ENCODE results near the gene KRTAP22-1. TPM values are rescaled to one million over a fixed set of nuclear protein-coding genes. Genes with fewer than 3 reads are reported as not detected.

Gene KRTAP22-1
- total RNA-seq, 1 donor from 2014 or later, result not detected

GRCh38 chr21:30563630-30564029 is 37.3 kb upstream of the KRTAP22-1 start:
- no peak for DNase-seq (ENCODE audit: low read depth)
- H3K36me3 ChIP-seq (ENCODE audit: control insufficient read depth, insufficient read depth, low read length), result no peaks in the 10 kb centered on the region
- no peak for FAIRE-seq
- TF ChIP-seq CTCF (IDR thresholded peaks at IDR 0.05; ENCODE audit: insufficient read depth, low read length, severe bottlenecking), result no peak
- H3K27me3 ChIP-seq (ENCODE audit: control insufficient read depth, insufficient read depth, low read length), result no peaks in the 10 kb centered on the region
- no peak overlapping the region for H3K4me3 ChIP-seq (ENCODE audit: low read depth, low read length)

- H3K27me3 ChIP-seq (ENCODE audit: control insufficient read depth, insufficient read depth, low read length), result no peaks in the 10 kb centered on the region
- H3K4me3 ChIP-seq (ENCODE audit: low read depth, low read length), result no peak overlapping the region
- no peak for TF ChIP-seq CTCF (IDR thresholded peaks at IDR 0.05; ENCODE audit: insufficient read depth, low read length, severe bottlenecking)
- H3K36me3 ChIP-seq (ENCODE audit: control insufficient read depth, insufficient read depth, low read length), result no peaks in the 10 kb centered on the region
- FAIRE-seq (no peak), DNase-seq (ENCODE audit: low read depth) (no peak)
These were observed 33.3 kb upstream of the KRTAP22-1 start for GRCh38 chr21:30567617-30568016.

DNA sequence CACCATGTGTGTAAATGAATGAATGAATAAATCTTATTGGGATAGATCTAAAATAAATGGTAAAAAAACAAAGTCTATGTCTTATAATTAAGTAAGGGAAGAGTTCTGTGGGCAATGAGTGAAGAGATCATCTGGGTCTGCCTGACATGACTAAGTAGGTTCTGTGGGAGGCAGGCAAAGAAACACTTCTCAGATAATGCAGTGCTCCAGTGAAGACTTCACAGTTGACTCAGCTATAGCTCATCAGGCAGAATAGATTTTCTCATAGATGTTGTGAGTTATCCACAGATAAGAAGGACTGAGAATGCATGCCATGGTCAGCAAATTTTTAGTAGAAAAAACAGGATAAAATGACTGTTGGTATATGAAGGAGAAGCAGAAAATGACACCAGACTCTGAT is 23.1 kb upstream of the KRTAP22-1 start:
- FAIRE-seq (no peak), DNase-seq (ENCODE audit: low read depth) (no peak)
- H3K4me3 ChIP-seq (ENCODE audit: low read depth, low read length), result no peak overlapping the region
- H3K36me3 ChIP-seq (ENCODE audit: control insufficient read depth, insufficient read depth, low read length), result no peaks in the 10 kb centered on the region
- no peaks in the 10 kb centered on the region for H3K27me3 ChIP-seq (ENCODE audit: control insufficient read depth, insufficient read depth, low read length)
- TF ChIP-seq CTCF (IDR thresholded peaks at IDR 0.05; ENCODE audit: insufficient read depth, low read length, severe bottlenecking), result no peak

DNA sequence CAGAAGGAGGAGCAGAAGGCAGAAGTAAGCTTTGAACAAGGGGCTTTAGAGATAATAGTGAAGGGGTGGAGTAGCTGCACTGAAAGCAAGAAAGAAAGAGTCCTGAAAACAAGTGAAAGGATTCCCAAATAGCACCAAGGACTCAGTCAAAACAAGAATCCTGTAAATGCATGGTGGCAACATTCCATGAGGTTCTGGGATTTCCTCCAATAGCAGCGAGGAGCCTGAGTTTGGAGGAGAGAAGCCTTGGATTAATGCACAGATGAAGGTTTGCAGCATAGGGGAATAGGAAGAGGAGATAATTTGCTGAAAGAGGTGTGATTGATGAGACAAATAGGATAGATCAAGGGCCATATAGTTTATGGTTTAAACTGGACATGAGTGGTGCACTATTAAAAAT is 21.5 kb upstream of the KRTAP22-1 start:
- Histone ChIP-seq H3K27me3 (ENCODE audit: control insufficient read depth, insufficient read depth, low read length) (no peaks in the 10 kb centered on the region), H3K4me3 (ENCODE audit: low read depth, low read length) (no peak overlapping the region), H3K36me3 (ENCODE audit: control insufficient read depth, insufficient read depth, low read length) (no peaks in the 10 kb centered on the region)
- no peak for TF ChIP-seq CTCF (IDR thresholded peaks at IDR 0.05; ENCODE audit: insufficient read depth, low read length, severe bottlenecking)
- DNase-seq (ENCODE audit: low read depth), result no peak
- FAIRE-seq, result no peak

DNA sequence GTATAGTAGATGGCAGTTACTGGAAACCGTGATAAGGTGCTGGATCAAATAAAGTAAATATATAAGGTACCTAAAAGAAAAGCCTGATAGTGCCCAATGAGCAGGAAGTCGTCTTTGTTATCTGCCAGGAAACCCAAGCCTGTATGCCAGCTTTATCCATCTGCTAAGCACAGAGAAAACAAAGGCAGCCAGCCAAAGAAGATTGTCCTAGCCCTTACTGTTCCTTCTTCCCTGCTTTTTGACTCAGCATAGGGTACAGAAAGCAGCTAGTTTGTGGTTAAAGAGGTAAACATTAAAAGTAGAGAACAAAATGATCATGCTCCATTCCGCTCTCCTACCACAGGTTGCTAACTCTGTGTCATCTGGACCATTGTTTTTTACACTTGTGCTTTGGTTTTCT is 20.8 kb upstream of the KRTAP22-1 start:
- TF ChIP-seq CTCF (IDR thresholded peaks at IDR 0.05; ENCODE audit: insufficient read depth, low read length, severe bottlenecking), result no peak
- H3K4me3 ChIP-seq (ENCODE audit: low read depth, low read length), result no peak overlapping the region
- no peaks in the 10 kb centered on the region for H3K36me3 ChIP-seq (ENCODE audit: control insufficient read depth, insufficient read depth, low read length)
- DNase-seq (ENCODE audit: low read depth) (no peak), FAIRE-seq (no peak)
- no peaks in the 10 kb centered on the region for H3K27me3 ChIP-seq (ENCODE audit: control insufficient read depth, insufficient read depth, low read length)

GRCh38 chr21:30582870-30583269 is 18.0 kb upstream of the KRTAP22-1 start:
- no peak overlapping the region for H3K4me3 ChIP-seq (ENCODE audit: low read depth, low read length)
- no peak for FAIRE-seq

More at GRCh38 chr21:30582870-30583269, 18.0 kb upstream of the KRTAP22-1 start:
- no peak for DNase-seq (ENCODE audit: low read depth)
- no peak for TF ChIP-seq CTCF (IDR thresholded peaks at IDR 0.05; ENCODE audit: insufficient read depth, low read length, severe bottlenecking)
- H3K27me3 ChIP-seq (ENCODE audit: control insufficient read depth, insufficient read depth, low read length), result no peaks in the 10 kb centered on the region
- no peaks in the 10 kb centered on the region for H3K36me3 ChIP-seq (ENCODE audit: control insufficient read depth, insufficient read depth, low read length)
